ENCODE measurements around the gene KRTAP19-4. TPM values are rescaled to one million over a fixed set of nuclear protein-coding genes. Genes with fewer than 3 reads are reported as not detected.
"Not testable (repeated sequence)": the region's sequence is repeated elsewhere in the genome, so short reads cannot be mapped to it uniquely, and the experiment has no call there.

KRTAP19-4 gene, protein sequence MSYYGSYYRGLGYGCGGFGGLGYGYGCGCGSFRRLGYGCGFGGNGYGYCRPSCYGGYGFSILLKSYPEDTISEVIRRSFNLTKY
- not detected for total RNA-seq
- long read RNA-seq, donor 1: 0 reads
- long read RNA-seq, donor 2: 0 reads

DNA sequence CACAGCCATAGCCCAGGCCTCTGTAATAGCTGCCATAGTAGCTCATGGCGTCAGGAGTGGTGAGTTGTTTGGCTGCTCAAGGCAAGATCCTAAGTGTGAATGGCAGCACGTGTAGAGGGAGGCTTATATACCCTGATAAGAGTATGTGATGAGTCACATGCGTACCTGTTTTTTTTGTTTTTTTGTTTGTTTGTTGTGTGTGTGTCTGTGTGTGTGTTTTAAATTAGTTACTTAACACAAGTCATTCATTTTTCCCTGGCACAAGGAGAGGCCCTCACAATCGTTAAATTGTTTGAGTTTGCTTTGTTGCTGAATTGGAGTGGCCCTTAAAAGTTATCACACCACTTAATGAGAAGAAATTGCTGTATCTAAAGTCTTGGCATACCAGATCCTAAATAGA lies at the start of gene KRTAP19-4:
TSS of gene KRTAP19-4 (minus strand) at position 101 of the 400 bp plus-strand sequence. CDS start at position 46, 55 bp downstream.
- H3K4me3 ChIP-seq: no peak within 1 kb of the TSS
- TF ChIP-seq, protein P1, sequence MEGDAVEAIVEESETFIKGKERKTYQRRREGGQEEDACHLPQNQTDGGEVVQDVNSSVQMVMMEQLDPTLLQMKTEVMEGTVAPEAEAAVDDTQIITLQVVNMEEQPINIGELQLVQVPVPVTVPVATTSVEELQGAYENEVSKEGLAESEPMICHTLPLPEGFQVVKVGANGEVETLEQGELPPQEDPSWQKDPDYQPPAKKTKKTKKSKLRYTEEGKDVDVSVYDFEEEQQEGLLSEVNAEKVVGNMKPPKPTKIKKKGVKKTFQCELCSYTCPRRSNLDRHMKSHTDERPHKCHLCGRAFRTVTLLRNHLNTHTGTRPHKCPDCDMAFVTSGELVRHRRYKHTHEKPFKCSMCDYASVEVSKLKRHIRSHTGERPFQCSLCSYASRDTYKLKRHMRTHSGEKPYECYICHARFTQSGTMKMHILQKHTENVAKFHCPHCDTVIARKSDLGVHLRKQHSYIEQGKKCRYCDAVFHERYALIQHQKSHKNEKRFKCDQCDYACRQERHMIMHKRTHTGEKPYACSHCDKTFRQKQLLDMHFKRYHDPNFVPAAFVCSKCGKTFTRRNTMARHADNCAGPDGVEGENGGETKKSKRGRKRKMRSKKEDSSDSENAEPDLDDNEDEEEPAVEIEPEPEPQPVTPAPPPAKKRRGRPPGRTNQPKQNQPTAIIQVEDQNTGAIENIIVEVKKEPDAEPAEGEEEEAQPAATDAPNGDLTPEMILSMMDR (IDR thresholded peaks at IDR 0.05): no peak
- no peaks in the 10 kb centered on the region for H3K4me1 ChIP-seq (ENCODE audit: low read depth)
- no peak for DNase-seq
- no peak for ATAC-seq
- H3K36me3 ChIP-seq (ENCODE audit: low read depth): no peaks in the 10 kb centered on the region
- intact Hi-C loops (cut with DNase I, micrococcal nuclease): no loop called here
- peaks cover 54% of the 10 kb centered on the region for H3K9me3 ChIP-seq

- no peaks in the 10 kb centered on the region for H3K36me3 ChIP-seq (ENCODE audit: low read depth)
- no peaks in the 10 kb centered on the region for H3K4me1 ChIP-seq (ENCODE audit: low read depth)
- no peak for DNase-seq
- H3K9me3 ChIP-seq: peaks cover 45% of the 10 kb centered on the region
- H3K4me3 ChIP-seq: no peak within 1 kb of the TSS
- no peak for ATAC-seq
- intact Hi-C loops (cut with DNase I, micrococcal nuclease): no loop called here
- TF ChIP-seq, protein P1 (IDR thresholded peaks at IDR 0.05): no peak
Measured at GRCh38 chr21:30541764-30542163, 44.8 kb upstream of the KRTAP19-4 start, which contains the start of gene KRTAP19-6. Gene KRTAP19-6 (minus strand): TSS chr21:30541864. CDS start chr21:30541833, 31 bp downstream.

- no peaks in the 10 kb centered on the region for H3K4me1 ChIP-seq (ENCODE audit: low read depth)
- TF ChIP-seq, protein P1 (IDR thresholded peaks at IDR 0.05): no peak
- no peaks in the 10 kb centered on the region for H3K36me3 ChIP-seq (ENCODE audit: low read depth)
- DNase-seq: no peak
- peaks cover 38% of the 10 kb centered on the region for H3K9me3 ChIP-seq
- intact Hi-C loops (cut with DNase I, micrococcal nuclease): no loop called here
- no peak for ATAC-seq
- no peak overlapping the region for H3K4me3 ChIP-seq
Measured at GRCh38 chr21:30518876-30519275, 21.9 kb upstream of the KRTAP19-4 start.

DNA sequence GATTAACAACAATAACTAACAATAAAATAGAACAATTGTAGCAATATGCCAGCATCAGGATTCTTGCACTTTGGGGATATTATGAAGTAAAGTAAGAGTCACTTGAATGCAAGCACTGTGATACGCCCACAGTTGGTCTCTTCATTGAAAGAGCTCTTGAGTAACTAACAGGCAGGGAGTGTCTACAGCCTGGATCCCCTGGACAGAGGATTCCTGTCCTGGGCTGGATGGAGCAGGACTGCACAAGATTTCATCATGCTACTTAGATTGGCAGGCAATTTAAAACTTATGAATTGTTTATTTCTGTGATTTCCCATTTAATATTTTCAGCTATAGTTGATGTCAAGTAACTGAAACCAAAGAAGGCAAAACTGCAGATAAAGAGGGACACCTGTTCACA lies 18.7 kb upstream of the KRTAP19-4 start:
- intact Hi-C loops (cut with DNase I, micrococcal nuclease): no loop called here
- Histone ChIP-seq H3K36me3 (ENCODE audit: low read depth) (no peaks in the 10 kb centered on the region), H3K4me3 (no peak overlapping the region), H3K4me1 (ENCODE audit: low read depth) (no peaks in the 10 kb centered on the region), H3K9me3 (peaks cover 45% of the 10 kb centered on the region)
- DNase-seq (no peak), ATAC-seq (no peak)
- TF ChIP-seq, protein P1 (IDR thresholded peaks at IDR 0.05): no peak

- H3K4me3 ChIP-seq; H3K36me3 ChIP-seq (ENCODE audit: low read depth); DNase-seq; ATAC-seq; H3K4me1 ChIP-seq (ENCODE audit: low read depth); intact Hi-C loops (cut with DNase I, micrococcal nuclease): not testable (repeated sequence)
- peaks cover 52% of the 10 kb centered on the region for H3K9me3 ChIP-seq
Measured at GRCh38 chr21:30505621-30506205, 8.7 kb upstream of the KRTAP19-4 start.

GRCh38 chr21:30502041-30502440 lies 5.1 kb upstream of the KRTAP19-4 start, which contains the start of gene KRTAP19-5:
Gene KRTAP19-5 (minus strand): TSS chr21:30502141. CDS start chr21:30502090, 51 bp downstream.
- no peaks in the 10 kb centered on the region for H3K36me3 ChIP-seq (ENCODE audit: low read depth)
- H3K9me3 ChIP-seq: peaks cover 51% of the 10 kb centered on the region
- no peak within 1 kb of the TSS for H3K4me3 ChIP-seq
- intact Hi-C loops (cut with DNase I, micrococcal nuclease): no loop called here
- H3K4me1 ChIP-seq (ENCODE audit: low read depth): no peaks in the 10 kb centered on the region
- ATAC-seq (no peak), DNase-seq (no peak)
- TF ChIP-seq, protein P1 (IDR thresholded peaks at IDR 0.05): no peak

Data from mucosa of descending colon (tissue), 3 donors.